Head of caudate nucleus (tissue), 42 donors: Measurements from ENCODE around the gene TXNRD3.
"Not testable (repeated sequence)": the region's sequence is repeated elsewhere in the genome, so short reads cannot be mapped to it uniquely, and the experiment has no call there.

Experiments
- DNase-seq, 42 donors: peaks; one replicate each; pipeline versions ENCODE4 v3.0.0 to v3.0.0-alpha.2; 2020 to 2021; ENCODE audit warnings: mixed read lengths in 7 of 42
- intact Hi-C: fragments of 100-400 bp; cut with DNase I; formaldehyde crosslinking; loops from one replicate; pipeline ENCODE4 v1.15.0; 2022

TXNRD3 gene

DNA sequence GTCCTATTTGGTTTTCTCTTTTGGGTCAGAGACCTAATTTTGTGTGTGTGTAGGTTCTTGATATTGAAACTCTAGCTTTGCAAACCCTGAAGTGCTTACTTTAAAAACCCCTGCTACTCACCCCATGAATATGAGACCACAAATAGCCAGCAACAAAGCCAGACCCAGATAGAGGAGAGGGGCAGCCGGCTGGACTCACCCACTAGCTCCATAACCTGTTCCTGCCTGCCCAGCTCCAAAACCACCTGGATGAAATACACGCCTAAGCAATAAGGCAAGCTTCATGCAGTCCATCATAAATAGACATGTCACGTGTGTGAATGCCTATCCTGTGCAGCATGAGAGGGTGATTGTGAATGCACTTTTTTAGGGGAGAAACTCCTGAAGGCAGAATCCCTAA, 3.7 kb upstream of the TXNRD3 start:
- DNase-seq: peak in 1 of 42 donors; percentile 5
- intact Hi-C loops: no loop called here

DNA sequence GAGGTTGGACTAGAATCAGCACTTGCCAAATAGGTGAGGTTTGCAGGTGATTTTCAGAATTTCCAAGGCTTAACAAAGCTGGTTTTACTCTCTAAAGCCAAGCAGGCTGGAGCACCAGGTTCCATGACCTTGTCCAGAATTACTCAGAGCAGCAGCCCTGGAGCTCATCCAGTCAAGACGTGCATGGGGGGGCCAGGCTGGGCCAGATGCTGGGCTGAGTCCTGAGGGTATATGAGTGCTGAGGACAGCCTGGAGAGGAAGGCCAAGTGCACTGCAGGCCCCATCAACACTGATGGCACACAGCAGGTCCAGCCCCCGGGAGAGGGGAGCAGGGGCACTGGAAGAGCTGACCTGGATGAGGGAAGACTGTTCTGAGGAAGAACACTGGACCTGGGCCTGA, 3.0 kb upstream of the TXNRD3 start:
- intact Hi-C loops: no loop called here
- no peak for DNase-seq

DNA sequence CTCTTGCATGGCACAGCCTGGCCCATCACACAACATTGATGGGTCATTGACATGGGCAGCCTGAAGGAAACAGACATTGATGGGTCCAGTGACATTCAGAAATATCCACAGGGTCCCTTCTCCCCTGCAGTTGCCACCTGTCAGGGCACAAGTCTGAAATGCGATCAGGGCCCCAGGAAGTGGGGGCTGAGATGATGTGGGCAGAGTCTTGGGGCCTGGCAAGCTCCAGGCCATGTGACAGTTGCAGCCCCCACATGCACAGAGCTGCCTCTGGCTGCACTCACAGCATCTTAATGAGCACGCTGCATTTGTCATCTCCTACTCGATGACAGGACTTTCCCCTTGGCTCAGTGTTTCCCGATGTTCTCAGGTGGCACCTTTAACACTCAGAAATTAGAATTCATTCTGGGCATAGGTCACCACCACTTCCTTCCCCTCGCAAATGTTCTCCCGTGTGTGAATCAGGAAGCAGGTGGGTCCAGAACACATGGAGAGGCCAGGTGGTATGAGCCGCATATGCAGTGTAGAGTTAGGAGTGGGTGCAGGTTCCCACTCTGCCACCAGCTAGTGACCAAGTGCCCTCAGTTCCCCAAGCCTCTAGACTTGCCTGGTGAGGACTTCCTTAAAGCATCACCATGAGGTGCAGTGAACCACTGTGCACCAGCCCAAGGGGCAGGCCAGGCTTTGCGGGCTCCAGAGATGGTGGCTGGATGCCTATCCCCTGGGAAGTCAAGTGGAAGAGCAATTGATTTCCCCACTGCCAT, 1.6 kb upstream of the TXNRD3 start:
- DNase-seq: peak in 2 of 42 donors; percentile 25 to 32
- intact Hi-C loops: no loop called here

DNA sequence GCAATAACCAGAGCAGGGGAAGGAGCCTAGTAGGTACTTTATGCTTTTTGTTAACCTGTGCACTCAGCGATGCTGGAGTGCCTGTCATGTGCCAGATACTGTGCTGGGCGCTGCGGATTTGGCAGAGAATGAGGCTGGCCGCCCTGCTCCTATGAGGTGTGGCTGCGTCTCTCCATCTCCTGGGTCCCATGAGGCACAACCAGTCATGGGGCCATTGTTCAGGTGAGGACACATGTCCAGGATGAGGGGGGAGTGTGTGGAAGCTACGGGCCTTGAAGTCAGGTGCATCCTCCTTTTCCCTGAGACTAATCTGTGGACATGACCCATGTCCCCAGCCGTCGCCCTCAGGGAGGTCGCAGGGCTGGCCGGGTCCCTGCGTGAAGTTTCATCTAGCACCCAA, 963 bp upstream of the TXNRD3 start:
- peak in 1 of 42 donors; percentile 22 for DNase-seq
- intact Hi-C loops: no loop called here

DNA sequence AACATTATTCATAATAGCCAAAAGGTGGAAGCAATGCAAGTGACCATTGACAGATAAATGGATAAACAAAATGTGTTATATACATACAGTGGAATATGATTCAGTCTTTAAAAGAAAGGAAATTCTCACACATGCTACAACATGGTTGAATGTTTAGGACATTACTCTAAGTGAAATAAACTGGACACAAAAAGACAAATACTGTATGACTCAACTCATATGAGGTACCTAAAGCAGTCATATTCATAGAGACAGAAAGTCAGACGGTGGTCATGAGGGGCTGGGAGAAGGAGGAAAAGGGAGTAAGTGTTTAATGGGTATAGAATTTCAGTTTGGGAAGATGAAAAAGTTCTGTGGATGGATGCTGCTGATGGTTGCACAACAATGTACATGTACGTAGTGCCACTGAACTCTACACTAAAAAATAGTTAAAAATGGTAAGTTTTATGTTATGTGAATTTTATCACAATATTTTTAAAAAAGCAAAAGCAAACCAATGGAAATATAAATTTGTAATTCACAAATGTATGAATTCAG, 5.3 kb downstream of the TXNRD3 start:
- intact Hi-C loops: no loop called here
- DNase-seq: no peak

DNA sequence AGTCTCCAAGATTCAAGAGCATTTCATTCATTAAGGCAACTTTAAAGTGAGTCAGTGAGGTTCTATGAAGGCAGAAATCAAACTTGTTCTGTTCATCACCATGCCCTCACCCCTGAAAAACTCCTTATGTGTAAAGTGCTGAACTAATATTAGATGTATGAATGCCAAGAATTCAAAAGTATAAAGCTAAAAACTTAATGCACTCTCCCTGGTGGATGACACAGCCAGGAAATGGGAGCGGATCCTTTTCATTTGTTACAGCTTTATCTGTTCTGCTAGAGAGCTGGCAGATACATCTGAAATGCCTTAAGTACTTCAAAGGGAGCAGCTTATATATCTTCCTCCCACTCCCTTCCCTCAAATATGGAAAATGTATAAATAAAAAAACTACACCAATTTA, 8.2 kb downstream of the TXNRD3 start:
- DNase-seq: no peak

DNA sequence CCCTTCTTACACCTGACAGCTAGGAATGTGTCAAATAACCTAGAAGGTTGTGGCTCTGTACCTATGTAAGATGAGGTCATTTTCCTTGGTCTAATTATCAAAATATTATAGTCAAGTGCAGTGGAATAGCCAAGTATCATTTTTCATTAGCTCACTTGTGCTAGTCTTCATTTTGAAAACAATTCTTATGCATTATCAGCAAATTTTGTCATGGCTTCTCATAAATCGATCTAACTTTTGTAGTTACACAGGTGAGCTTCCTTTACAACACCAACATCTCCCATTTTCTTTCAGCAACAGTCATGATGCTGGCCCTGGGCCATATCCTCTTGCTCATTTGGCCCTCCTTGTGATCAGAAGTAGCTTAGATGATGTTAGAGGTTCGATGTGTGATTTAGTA, 10.3 kb downstream of the TXNRD3 start:
- intact Hi-C loops: no loop called here
- no peak for DNase-seq

More for the DNA sequence above, 8.2 kb downstream of the TXNRD3 start:
- intact Hi-C loops: no loop called here

DNA sequence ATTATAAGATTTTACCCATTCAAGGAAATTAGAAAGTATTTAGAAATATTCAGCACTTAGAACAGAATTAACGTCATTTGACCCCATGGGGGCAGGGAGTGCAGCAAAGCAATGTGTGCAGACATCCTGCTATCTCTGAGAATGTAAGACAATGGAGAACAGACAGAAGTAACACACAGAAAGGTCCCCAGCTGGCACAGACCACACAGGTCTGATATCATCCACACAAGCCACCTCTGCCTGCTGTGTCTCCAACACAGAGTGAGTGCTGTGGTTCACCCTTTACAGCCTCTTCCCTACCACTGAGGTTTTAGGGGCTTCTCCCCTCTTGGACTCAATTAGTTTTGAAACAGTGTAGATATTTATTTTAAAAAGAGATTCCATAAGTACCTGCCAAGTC, 16.1 kb downstream of the TXNRD3 start:
- no peak for DNase-seq
- intact Hi-C loops: no loop called here

DNA sequence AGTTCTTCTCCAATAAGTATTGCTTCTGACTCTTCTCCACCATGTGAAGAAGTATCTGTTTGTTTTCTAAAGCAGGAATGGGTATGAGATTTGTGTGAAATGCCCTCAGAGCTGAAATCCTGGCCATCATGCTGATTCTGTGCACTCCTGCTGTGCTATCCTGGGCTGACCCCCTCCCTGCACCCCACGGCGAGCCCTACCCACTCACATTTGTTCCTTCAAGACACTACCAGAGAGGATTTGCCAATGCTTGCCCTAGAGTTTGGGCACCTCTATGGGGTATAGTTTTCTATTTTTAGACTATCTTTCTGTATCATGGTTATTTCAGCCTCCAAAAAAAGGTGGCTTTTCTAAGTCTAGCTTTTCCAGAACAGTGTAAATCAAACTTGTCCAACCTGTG, 18.5 kb downstream of the TXNRD3 start:
- no peak for DNase-seq
- intact Hi-C loops: no loop called here

DNA sequence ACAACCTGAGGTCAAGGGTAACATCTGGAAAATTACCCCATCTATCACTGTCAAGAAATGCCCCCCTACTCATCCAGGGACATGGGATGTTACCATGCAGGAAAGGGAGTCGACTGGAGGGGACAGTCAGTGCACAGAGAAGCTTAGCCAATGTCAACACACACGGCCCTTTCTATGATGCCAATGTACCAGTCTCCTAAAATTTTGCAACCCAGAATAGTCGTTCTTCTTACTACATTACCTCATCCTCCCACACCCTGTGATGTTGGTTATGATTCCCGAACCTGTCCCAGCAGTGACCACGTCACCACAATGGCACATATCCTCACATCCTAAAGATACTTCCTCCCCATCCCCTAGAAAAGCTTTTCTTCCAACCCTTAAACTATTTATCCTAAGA, 20.1 kb downstream of the TXNRD3 start:
- intact Hi-C loops: no loop called here
- no peak for DNase-seq

DNA sequence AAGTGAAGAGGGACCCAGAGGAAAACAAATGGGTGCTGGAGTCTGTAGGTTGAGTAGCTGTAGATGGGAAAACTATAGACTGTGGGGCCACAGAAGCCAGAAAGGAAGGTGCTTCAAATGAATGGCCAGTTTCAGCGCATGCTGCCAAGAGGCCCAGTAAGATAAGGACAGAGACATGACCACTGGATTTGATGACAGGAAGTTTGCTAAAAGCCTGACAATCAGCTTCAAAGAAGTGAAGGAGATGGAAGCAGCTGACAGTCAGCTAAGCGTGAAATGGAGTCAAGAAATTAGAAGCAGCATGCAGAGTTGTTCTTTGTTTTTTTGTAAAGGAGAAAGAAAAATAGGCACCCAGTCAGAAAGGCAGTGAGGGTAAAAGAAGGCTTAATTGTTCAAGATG, 24.9 kb downstream of the TXNRD3 start:
- no peak for DNase-seq
- intact Hi-C loops: no loop called here

DNA sequence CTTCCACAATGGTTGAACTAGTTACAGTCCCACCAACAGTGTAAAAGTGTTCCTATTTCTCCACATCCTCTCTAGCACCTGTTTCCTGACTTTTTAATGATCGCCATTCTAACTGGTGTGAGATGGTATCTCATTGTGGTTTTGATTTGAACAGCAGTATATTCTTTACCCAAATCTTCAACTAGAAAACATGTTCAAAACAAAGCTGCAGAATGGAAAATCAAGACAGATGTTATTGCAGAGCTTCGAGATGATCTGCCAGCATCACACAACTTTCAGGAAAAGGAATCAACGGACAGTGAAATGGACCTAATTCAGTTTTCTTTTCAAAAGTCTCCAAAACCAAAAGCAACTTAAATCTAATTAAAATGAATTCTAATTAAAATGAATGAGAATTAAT, 29.2 kb downstream of the TXNRD3 start:
- intact Hi-C loops: not testable (repeated sequence)

DNA sequence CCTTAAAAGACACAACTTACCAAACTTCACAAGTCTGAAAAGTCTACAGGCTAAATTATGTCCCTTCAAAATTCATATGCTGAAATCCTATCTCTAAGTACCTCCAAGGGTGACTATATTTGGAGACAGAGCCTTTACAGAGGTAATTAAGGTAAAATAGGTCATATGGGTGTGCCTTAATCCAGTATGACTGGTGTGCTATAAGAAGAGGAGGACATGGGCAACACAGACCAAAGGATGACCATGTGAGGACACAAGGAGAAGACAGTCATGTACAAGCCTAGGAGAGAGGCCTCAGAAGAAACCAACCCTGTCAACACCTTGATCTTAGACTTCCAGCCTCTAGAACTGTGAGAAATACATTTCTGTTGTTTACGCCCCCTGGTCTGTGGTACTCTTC, 32.2 kb downstream of the TXNRD3 start:
- intact Hi-C loops: no loop called here

More for the DNA sequence above, 29.2 kb downstream of the TXNRD3 start:
- DNase-seq: not testable (repeated sequence)

DNA sequence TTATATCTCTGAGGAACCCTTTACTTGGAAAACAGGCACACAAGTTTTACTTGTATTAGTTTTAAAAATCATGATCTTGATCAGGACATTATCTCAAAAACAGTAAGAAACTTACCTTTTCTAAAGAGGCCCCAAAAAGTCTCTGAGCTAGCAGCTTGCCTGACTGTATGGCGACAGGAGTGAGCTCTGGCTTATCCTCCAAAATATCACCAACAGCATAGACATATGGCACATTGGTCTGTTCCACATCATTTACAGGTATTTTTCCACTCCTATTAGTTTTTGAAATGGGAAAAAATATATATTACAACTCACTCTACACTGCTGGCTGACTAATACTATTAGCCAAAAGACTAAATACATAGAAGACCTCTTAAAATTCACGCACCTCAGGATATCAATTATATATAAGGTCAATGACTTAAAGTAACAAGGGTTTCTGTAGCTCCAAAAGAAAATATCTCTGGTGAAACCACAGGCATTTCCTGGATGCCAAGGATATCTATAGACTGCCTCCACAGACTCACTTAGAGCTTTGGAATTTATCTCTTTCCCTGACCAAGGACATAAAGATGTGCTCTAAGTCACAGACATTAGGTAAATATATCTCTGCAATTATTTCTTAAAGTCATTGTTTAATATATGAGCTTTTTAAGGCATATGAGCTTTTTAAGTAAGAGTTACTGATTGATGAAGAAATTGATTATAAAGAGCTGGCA, 33.1 kb downstream of the TXNRD3 start:
- intact Hi-C loops: no loop called here
- no peak for DNase-seq

More for the DNA sequence above, 32.2 kb downstream of the TXNRD3 start:
- DNase-seq: no peak

DNA sequence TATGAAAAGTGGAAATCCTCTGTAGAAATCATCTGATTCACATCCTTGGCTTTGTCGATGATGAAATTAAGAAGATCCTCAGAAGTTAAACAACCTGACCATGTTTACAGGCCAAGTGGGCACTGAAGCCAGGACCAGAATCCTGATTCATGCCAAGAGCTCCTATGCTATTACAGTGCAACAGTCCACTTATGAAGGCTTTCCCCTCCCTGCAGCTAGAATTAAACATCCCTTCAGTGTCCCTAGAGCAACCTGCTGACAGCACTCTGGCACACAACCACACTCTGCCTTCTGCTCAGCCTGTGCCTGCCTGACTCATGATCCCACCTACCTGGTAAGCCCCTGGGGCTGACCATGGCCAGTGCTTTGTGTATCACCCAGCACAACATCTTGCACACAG, 33.8 kb downstream of the TXNRD3 start:
- DNase-seq: no peak
- intact Hi-C loops: no loop called here

DNA sequence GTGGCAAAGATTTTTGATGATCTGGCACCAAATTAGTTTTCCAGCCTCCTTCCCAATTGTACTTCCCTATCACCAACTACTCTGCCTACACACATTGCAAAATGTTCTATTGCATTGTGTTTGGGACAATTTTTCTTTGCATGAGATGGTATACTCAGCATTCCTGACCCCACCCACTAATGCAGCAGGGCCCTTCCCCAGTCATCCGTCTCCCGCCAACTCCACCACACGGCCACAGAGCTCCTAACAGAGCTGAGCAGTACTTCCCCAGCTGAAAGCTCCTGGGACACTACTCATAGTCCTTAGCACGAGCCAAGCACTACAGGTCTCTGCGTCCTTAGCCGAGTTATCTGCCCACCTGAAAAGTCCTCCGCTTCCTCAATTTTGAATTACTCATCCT, 34.2 kb downstream of the TXNRD3 start:
- intact Hi-C loops: no loop called here
- no peak for DNase-seq

DNA sequence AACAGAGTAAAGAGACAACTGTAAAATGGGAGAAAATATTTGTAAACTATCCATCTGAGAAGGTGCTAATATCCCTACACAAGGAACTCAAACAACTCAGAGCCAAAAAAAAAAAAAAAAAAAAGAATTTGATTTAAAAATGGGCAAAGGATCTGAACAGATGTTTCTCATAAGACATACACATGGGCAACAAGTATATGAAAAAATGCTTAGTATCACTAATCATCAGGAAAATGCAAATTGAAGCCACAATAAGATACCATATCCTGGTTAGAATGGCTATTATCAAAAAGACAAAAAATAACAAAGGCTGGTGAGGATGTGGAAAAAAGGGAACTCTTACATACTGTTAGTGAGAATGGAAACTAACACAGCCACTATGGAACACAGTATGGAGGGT, 36.2 kb downstream of the TXNRD3 start:
- intact Hi-C loops: no loop called here

DNA sequence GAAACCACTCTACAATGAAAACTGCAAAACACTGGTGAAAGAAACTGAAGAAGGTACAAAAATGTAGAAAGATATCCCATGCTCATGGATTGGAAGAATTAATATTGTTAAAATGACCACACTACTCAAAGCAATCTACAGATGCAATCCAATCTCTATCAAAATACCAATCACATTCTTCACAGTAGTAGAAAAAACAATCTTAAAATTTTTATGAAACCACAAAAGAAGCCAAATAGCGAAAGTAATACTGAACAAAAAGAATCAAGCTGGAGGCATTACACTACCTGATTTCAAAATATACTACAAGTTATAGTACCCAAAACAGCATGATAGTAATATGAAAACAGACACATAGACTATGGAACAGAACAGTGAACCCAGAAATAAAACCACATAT, 36.9 kb downstream of the TXNRD3 start:
- no peak for DNase-seq
- intact Hi-C loops: no loop called here

More for the DNA sequence above, 36.2 kb downstream of the TXNRD3 start:
- no peak for DNase-seq

DNA sequence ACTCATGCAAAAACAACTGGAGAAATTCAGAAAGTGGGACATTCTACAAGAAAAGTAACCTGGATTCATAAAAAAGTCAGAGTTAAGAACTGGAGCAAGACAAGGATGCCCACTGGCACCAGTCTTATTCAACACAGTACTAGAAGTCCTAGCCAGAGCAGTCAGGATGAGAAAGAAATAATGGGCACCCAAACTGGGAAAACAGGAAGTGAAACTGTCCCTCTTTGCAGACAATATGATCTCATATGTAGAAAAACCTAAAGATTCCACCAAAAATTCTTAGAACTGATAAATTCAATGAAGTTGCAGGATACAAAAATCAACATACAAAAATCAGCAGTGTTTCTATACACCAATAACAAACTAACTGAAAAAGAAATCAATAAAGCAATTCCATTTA, 37.4 kb downstream of the TXNRD3 start:
- intact Hi-C loops: no loop called here
- DNase-seq: no peak

DNA sequence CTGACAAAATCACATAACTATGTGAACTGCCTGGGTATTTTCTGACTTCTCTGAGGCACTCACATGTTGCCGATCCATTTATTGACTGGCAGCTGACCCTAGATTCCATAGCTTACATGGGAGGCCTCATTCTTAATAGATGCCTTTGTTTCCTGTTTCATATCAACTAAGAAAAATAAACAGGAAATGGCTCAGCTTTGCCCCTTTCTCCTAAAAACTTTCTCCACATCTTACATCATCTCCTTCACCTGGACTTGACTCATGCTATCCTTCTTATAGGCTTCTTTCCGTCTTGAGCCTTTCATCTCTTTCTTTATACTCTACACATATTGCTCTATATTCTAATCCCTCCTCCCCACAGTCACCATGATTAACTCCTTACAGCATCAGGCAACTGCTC, 38.0 kb downstream of the TXNRD3 start:
- no peak for DNase-seq
- intact Hi-C loops: no loop called here
